ENCODE data around the gene ZNF689. TPM values are rescaled to one million over a fixed set of nuclear protein-coding genes. Genes with fewer than 3 reads are reported as not detected.

The ZNF689 gene
- total RNA-seq, 1 donor: 6.9 TPM

DNA sequence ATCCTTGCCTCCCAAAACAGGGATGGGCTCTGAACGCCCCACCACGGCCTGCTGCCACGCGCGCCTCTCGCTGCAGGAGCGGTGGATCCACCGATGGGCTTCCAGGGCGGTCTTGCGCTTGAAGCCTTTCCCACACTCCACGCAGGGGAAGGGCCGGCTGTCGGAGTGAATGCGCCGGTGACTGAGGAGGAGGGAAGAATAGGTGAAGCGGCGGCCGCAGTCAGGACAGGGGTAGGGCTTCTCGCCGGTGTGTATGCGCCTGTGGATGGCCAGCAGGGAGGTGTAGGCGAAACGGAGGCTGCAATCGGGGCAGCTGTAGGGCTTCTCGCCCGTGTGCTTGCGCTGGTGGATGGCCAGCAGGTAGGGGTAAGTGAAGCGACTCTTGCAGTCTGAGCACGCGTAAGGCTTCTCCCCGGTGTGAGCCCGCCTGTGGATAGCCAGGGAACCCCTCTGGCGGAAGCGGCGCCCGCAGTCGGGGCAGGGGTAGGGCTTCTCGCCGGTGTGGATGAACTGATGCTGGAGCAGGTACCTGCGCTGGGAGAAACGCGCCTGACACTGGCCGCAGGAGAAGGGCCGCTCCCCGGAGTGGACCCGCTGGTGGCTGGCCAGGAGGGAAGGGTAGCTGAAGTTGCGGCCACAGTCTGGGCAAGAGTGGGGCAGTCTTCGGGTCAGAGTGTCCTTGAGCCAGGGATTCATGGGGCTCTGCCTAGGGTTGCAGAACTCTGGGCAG, 27.4 kb downstream of the ZNF689 start:
- DNase-seq (ENCODE audit: low read depth): no peak
- H3K4me3 ChIP-seq (ENCODE audit: low read depth, low read length): no peak overlapping the region
- TF ChIP-seq CTCF (IDR thresholded peaks at IDR 0.05; ENCODE audit: insufficient read depth, low read depth, low read length): no peak

DNA sequence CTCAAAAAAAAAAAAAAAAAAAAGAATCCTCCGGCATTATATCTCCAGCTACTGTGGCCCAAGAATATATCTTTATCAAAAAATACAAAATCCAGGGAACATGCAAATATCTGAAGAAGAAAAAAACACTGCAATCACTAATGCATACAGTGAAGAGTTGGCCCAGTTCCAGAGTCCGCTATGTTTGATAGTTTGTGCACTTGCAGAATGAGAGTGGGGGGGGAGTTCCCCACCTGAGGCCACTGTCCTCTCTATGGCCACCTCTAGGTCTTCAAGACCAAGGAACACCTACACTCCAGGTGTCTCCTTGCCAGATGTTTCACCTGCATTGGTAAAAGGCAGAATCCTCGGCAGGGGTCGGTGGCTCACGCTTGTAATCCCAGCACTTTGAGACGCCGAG, 28.7 kb downstream of the ZNF689 start:
- TF ChIP-seq CTCF (IDR thresholded peaks at IDR 0.05; ENCODE audit: insufficient read depth, low read depth, low read length): no peak
- H3K4me3 ChIP-seq (ENCODE audit: low read depth, low read length): no peak overlapping the region
- DNase-seq (ENCODE audit: low read depth): no peak

DNA sequence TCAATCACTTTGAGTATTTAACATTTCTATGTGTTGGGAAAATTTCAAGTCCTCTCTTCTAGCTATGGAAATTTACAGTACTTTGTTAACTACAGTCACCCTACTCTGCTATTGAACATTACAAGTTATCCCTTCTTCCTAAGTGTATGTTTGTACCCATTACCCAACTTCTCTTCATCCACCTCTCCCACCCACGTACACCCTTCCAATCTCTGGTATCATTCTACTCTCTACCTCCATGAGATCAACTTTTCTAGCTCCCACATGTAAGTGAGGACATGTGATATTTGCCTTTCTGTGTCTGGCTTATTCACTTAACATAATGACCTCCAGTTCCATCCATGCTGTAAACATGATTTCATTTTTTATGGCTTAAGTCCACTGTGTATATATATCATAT, 35.5 kb downstream of the ZNF689 start:
- H3K4me3 ChIP-seq (ENCODE audit: low read depth, low read length): no peak overlapping the region
- DNase-seq (ENCODE audit: low read depth): no peak
- TF ChIP-seq CTCF (IDR thresholded peaks at IDR 0.05; ENCODE audit: insufficient read depth, low read depth, low read length): no peak

GRCh38 chr16:30571445-30572322, 38.5 kb downstream of the ZNF689 start, which contains the start of gene ZNF688:
Gene ZNF688, minus strand, starts transcription at chr16:30571714. Its CDS starts 85 bp downstream, at chr16:30571629.
- peak within 1 kb of the TSS; percentile 72 for H3K4me3 ChIP-seq (ENCODE audit: low read depth, low read length)
- TF ChIP-seq CTCF (IDR thresholded peaks at IDR 0.05; ENCODE audit: insufficient read depth, low read depth, low read length): no peak
- peak; percentile 99 for DNase-seq (ENCODE audit: low read depth)

GRCh38 chr16:30570636-30571444, 39.3 kb downstream of the ZNF689 start:
- no peak for TF ChIP-seq CTCF (IDR thresholded peaks at IDR 0.05; ENCODE audit: insufficient read depth, low read depth, low read length)
- H3K4me3 ChIP-seq (ENCODE audit: low read depth, low read length): peak overlapping the region; percentile 72
- DNase-seq (ENCODE audit: low read depth): peak; percentile 40

Data from fibroblast of villous mesenchyme (primary cell).